GM18526 (cell line): Measurements from ENCODE around the gene MAN1A1.

Experiments used
- POLR2A ChIP-seq: IDR thresholded peaks from 3 replicates; pipeline ENCODE4 v1.6.1; 2011; ENCODE audit not compliant: insufficient read length; ENCODE audit errors: extremely low read depth

Gene MAN1A1

GRCh38 chr6:119277052-119277451 lies 72.5 kb downstream of the MAN1A1 start:
- TF ChIP-seq POLR2A = no peak

- TF ChIP-seq POLR2A = no peak
These were observed 73.3 kb downstream of the MAN1A1 start for GRCh38 chr6:119276211-119276610.

GRCh38 chr6:119274197-119274595 lies 75.4 kb downstream of the MAN1A1 start:
- no peak for TF ChIP-seq POLR2A

GRCh38 chr6:119273272-119274196 lies 76.0 kb downstream of the MAN1A1 start:
- TF ChIP-seq POLR2A = no peak

GRCh38 chr6:119270545-119270944 lies 79.0 kb downstream of the MAN1A1 start:
- TF ChIP-seq POLR2A = no peak

- TF ChIP-seq POLR2A = no peak
These were observed 80.1 kb downstream of the MAN1A1 start for GRCh38 chr6:119269266-119270103.

GRCh38 chr6:119267126-119267905 lies 82.2 kb downstream of the MAN1A1 start:
- TF ChIP-seq POLR2A = no peak

GRCh38 chr6:119264854-119265397 lies 84.6 kb downstream of the MAN1A1 start:
- TF ChIP-seq POLR2A = no peak

GRCh38 chr6:119262612-119263011 lies 86.9 kb downstream of the MAN1A1 start:
- no peak for TF ChIP-seq POLR2A

- TF ChIP-seq POLR2A = no peak
These were observed 87.6 kb downstream of the MAN1A1 start for GRCh38 chr6:119261944-119262284.

GRCh38 chr6:119259027-119259426 lies 90.5 kb downstream of the MAN1A1 start:
- no peak for TF ChIP-seq POLR2A

- TF ChIP-seq POLR2A = no peak
These were observed 91.8 kb downstream of the MAN1A1 start for GRCh38 chr6:119257726-119258125.

- TF ChIP-seq POLR2A = no peak
These were observed 92.5 kb downstream of the MAN1A1 start for GRCh38 chr6:119256978-119257462.

- no peak for TF ChIP-seq POLR2A
These were observed 93.2 kb downstream of the MAN1A1 start for GRCh38 chr6:119256392-119256791.

- TF ChIP-seq POLR2A = no peak
These were observed 94.1 kb downstream of the MAN1A1 start for GRCh38 chr6:119255492-119255891.

- no peak for TF ChIP-seq POLR2A
These were observed 99.5 kb downstream of the MAN1A1 start for GRCh38 chr6:119250036-119250435.
